ENCODE measurements around the gene GTSF1L.
"Not testable (repeated sequence)": the region's sequence is repeated elsewhere in the genome, so short reads cannot be mapped to it uniquely, and the experiment has no call there.

Gene GTSF1L

DNA sequence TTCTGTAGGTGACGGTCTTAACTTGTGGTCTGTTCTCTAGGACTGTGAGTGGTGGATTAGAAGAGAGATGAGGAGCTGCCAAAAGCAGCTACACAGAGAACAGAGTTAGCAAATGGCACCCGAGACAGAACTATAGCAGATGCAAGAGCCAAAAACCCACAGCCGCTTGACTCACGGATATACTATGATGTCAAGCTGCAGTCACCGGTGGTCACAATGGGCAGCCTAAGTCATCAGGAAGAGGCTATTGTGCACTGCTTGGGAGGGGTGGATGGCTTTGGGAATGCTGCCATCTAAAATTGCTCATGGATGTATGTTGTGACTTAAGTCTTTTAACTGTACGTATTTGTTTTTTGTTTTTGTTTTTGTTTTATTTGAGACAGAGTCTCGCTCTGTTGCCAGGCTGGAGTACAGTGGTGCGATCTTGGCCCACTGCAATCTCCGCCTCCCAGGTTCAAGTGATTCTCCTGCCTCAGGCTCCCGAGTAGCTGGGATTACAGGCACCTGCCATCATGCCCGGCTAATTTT is at the start of gene GTSF1L:
TSS of gene GTSF1L (minus strand) at position 192 of the 528 bp plus-strand sequence. CDS start 308 bp downstream, outside the sequence.
- no peak for DNase-seq

DNA sequence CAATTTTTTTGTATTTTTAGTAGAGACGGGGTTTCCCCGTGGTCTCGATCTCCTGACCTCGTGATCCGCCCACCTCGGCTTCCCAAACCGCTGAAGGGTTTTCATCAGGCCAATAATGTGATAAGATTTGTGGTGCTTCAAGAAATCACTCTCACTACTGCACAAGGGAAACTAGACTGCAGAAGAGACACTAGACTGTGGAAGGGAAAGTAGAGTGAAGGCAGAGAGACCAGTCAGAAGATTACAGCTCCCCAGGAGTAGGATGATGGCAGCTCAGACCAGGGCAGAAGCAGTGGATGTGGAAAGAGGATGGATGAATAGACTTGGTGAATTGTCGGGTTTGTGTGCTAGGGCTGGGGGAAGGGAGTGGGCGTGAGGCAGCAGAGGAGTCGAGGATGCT is 48.0 kb upstream of the GTSF1L start:
- DNase-seq = no peak

DNA sequence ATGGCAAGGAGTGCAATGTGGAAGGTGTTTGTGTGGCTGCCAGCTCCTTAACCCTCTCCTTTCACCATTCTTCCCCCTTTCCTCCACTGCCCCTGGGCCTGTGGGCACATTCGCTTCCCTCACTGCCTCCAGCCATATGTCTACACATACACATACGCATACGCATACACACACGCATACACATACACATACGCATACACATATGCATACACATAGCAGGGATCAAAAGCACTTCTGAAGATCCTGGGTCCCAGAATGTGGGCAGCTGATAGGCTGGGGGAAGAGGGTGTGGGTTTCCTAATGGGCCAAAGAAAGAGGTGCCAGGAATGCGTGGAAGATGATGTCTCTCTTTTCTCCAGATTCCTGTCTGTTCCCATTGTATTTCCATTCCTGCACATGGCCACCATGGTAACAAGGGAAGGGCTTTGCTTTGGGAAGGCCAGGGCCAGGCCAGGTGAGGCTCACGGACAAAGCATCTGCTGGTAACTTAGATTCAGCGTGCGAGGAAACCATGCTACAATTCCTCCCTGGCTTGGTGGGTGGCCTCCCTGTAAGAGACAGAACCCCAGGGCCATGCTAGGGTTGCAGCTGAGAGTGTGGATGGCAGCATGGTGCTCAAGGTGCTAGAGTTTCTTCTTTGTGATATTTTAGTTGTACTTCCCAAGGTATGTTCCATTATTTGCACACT is 44.8 kb upstream of the GTSF1L start:
- no peak for DNase-seq

DNA sequence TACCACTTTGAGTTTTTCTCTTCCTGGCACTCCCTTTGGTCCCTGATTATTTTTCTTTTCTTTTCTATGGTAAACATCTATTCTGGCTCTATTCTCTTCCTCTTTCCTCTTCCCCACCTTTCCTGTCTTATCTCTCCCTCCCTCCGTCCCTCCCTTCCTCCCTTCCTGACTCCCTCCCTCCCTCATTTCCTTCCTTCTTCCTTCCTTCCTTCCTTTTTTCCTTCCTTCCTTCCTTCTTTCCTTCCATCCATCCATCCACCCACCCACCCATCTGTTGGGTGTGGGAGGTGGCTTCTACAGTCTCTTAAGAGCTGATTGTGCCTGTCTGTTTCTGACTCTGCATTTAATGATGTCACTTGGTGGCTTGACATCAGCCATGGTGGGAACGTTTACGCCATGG is 43.5 kb upstream of the GTSF1L start:
- no peak for DNase-seq

DNA sequence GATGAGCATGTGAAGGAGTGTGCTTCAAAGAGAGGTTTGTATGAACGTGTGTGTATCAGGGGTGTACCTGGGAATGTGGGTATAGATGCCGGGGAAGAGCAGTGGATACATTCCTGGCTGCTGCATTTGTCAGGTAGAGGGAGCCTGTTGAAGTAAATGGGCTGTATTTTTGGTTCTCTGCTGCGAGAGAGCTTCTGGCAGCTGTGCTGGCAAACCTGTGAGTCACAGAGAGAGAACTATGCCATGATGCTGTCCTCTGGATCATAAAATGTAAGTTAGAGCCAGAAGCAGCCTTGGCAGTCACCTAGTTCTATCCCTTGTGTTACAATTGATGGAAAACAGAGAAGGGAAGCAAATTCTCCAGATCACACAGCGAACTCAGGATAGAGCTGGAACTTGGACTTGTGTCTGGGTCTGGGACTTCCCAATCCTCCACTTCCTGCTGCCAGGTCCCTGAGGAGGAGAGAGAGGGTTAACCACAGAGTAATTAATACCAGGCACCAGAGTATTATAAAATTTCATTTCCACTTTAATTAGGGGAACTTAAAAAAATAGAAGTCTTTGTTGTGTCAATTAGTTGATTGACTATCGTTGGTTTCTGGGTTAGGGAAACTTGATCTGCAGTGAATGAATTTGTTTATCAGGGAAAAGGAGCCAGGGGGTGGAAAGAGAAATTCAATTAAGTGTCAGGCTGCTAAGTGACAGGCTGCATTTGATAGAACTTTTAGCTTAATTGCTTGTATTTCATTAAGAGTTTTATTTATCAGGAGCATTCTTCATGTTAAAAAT is 41.1 kb upstream of the GTSF1L start:
- DNase-seq = no peak

DNA sequence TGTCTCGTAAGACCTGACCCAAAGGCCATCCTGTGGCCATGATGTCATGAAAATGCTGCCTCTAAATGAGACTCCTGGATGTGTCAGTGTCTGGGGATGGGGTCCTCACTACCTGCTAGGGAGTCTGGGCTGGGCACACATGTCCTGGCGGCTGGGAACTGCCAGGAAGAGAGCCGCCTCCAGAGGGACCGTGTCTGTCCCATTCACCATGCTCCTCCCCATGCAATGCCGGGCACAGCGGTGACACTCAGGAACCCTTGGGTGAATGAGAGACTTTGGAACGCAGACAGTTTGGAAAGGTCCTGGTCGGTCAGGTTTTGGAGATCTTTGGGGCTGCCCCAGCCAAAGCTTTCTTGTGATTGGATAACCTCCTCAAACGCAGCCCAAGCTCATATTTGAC is 40.1 kb upstream of the GTSF1L start:
- no peak for DNase-seq

DNA sequence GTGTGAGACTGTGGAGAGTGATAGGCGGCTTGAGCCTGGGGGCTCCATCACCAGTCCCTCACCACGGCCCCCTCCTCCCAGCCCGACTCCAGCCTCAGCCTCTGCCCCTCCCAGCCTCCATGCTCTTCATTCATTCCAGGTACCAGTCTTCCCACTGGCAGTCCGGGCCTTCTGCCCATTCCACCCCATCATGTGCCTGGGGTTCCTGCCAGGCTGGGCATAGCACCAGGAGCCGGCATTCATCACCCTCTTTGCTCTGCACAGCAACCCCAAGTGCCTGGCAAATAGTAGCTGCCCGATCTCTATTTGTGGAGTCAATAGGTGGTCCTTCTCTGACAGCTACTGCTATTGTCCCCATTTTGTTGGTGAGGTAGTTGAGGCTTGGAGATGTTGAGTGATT is 39.6 kb upstream of the GTSF1L start:
- DNase-seq = peak; percentile 38

DNA sequence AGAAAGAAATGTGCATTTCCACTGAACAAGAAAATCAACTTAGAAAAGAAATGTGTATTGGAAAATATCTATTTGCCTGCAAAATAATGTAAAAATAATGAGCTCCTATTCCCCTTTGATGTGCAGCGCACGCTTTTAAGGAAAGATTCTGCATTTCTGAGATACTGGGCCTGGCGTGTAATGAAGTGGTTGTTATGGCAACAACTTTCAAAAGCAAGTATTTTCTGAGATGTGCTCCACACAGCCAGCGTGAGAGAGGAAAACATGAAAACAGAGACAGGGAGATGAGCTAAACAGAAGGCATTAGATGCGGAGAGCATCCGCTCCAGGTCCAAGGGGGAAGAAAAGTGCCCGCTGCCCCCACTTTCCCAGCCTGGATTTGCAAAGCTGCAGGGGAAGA is 39.1 kb upstream of the GTSF1L start:
- DNase-seq = no peak

DNA sequence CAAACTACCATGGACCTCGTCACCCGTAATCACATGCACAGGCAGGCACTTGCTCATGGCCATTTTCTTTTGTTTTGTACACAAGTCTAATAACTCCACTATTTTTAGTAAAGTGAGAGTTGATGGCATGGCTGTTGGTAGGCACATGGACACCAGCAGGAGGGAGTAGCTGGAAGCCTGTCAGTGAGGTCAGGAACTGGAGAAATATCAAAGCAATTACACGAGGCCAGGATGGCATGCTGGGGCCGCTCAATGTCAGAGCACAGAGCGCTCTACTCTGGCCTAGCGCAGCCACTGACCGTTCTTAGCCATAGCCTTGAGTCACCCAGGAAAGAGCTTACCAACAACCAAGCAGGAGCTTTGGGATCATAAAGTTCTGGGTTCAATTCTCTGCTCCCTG is 36.1 kb upstream of the GTSF1L start:
- DNase-seq = no peak

DNA sequence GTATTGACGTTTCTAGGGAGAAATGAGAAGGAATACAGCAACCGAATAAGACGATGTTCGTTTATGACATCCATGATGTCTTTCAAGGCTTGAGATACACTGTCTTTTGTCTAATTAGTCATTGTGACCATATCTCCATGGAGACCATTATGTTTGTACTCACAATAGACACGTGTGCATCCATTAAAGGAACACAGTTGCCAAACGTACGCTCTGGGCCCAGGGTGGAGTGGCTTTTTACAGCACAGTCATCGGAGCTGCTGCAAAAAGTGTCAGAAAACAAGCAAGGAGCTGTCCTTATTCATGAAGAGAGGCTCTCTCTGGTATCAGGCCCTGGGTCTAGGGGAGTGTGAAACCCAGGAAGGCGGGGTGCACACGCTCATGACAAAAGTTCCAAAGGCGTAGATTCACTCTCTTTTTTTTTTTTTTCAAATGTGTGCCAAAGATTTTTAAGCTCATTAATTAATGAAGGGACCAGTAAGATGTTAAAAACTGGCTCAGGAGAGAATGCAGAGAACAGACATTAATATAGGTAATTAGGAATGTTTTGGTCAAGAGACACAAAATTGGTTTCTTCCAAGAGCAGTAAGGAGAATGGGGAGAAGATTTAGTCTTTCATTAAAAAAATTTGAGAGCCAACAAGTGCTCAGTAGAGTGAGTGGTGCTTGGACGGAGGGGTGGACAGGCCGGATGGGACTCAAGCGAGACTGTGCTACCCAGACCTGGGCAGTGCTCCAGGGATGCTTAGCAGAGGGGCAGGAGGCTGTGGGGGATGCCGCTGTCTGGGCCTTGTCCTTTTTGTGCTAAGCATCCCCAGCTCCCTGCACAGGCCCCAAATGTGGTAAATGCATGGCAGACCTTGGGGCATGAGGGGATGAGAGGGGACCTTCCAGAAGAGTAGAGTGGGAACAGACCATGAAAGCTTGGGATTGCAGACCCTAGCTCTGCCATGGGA is 34.9 kb upstream of the GTSF1L start:
- DNase-seq = no peak

DNA sequence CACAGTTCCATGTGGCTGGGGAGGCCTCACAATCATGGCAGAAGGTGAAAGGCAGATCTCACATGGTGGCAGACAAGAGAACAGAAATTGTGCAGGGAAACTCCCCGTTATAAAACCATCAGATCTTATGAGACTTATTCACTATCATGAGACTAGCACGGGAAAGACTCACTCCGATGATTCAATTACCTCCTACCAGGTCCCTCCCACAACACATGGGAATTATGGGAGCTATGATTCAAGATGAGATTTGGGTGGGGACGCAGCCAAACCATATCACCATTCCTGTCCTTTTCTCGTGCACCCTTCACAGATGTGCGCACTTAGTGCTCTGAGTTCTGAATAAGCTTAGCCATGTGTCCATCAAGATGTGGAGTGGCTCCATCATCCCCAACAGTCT is 31.1 kb upstream of the GTSF1L start:
- DNase-seq = not testable (repeated sequence)

DNA sequence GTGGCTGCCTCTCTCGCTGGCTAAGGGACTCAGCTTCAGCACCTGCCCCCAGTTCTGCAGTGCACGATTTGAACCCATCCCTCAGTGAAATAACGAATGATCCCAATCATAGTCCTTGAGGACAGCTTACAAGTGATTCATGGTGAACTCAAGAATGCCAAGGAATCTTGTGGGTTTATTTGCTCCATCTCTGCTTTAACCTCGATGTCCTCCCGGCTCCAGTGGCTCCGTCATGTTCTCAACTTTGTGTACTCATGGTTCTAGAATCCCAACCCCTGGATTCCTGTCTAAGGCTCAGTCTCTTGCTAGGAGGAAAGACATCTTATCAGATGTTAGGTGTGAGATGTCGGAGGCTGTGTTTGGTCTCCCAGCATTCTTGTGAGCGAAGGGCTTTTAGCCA is 29.0 kb upstream of the GTSF1L start:
- DNase-seq = no peak

DNA sequence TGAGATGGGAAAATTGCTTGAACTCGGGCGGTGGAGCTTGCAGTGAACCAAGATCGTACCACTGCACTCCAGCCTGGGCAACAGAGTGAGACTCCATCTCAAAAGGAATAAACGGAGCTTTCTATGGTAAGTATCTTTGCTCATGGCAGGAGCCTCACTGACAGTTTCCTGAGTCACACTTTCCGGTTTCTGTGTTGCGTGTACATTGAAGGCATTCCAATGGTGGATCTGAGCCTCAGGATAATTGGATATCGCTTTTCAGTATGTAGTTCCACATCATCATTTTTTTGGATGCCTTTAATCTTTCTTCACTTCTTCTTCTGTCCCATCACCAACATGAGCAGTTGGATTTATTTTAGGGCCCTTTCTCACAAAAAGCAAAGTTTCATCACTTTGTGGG is 28.6 kb upstream of the GTSF1L start:
- DNase-seq = no peak

DNA sequence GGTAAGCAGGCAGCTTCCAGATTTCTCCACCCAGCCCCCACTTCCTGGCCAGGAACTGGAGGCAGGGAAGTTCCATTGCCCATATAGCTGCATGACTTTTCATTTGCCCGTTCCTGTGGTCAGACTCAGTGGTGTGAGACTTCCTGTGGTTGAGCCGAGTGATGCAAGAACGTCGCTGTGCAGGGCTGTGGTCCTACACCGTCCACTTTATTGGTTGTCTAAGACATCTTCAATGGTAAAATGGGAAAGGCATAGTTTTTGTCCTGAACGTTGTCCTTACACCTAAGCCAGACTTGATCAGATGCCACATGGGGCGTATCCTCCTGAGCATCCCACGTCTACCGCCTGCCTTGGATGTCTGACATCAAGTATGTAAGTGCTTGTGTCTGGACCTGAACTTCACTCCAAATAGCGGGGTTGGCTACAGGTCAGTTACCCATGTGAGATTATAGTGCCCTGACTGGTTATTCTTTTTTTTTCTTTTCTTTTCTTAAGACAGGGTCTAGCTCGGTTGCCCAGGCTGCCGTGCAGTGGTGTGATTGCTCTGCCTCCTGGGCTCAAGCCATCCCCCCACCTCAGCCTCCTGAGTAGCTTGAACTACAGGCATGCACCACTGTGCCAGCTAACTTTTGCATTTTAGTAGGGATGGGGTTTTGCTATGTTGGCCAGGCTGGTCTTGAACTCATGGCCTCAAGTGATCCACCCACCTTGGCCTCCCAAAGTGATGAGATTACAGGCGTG is 25.9 kb upstream of the GTSF1L start:
- peak; percentile 54 for DNase-seq

DNA sequence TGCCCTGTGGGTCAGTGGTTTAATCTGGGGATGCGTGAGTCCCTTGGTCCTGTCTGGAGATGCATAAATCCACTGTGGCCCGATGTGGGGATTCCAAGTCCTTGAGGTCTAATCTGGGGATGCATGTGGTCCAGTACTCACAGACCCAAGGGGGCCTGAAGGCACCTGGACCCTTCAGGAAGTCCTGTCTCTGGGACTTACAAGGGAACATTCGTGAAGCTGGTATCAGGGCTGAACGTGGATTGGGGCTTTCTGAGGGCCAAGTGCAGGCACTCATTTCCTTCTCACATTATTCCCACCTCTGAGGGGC is 25.2 kb upstream of the GTSF1L start:
- DNase-seq = no peak

DNA sequence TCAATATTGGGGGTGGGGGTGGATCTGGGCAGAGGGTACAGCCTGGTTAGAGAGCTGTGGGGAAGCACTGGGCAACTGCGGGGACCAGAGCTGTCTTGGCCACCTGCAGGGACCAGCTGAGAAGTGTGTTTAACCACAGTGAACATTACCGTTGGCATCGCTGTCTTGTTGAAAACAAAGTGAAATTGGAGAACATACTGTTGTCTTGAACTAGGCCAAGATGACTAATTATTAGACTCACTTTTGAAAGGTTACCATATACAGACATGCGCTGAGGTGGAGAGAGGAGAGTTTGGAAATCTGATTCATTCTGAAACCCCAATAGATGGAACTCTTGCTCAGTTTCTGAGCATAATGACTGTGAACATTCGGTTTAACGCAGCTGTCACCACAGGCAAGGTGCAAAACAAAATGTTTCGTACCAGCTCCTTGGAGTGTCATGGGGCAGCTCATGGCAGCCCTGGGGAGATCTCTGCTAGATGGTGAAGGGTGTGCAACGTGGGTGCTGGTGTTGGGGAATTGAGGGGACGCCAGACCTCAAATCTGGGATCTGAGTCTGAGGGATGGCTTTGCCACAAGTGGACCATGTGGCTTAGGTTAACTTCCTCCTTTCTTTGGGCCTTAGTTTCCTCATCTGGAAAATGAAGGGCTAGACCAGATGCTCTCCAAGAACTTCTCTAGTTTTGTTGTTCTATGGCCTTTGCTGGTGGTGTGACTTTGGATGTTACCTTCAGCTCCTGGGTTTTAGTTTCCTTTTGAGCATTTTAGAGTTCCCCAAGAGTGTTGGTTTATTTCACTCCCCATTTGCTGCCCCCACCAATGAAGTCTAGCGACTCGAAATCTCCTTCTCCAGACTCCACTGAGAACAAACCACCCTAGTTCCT is 24.6 kb upstream of the GTSF1L start:
- DNase-seq = no peak

DNA sequence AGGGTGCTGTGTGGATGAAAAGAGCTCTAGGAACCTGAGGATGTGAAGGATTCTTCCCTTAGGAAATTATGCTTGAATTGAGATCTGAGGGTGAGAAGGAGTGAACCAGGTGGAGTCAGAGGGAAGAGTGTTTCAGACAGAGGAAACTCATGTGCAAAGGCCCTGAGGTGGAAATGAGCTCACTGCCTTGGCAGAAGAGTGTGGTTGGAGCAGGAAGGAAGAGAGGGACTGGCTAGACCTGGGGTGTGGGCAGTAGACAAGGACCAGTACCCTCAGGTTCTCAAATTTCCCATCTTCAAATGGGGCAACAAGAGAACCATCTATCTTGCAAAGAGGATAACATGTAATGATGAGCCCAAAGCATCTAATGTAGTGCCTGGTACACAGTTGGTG is 24.0 kb upstream of the GTSF1L start:
- no peak for DNase-seq

DNA sequence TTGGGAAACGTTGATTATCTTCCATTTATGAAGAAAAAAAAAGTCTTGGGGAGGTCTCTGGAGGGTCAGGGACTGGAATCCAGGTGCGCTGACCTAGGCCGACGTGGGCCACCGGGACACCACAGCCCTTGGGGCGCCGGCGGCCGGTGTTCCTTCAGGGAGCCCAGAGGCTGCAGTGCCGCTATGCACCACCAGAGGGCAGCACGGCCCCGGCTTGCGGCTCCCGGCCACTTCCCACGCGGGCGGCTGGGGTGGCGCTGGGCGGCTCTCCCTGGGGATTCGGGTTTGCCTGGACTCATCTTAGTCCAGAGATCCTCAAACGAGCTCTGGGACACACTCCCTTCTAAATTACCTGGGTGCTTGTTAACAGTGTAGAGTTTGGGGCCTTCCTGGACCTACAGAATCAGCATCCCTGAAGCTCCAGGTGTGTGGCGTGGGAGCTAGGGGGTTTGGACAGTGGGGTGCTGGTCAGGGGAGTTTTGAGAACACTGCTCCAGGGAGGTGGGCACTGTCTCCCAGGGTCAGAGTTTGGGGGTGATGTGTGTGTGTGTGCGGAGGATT is 23.0 kb upstream of the GTSF1L start:
- peak; percentile 49 for DNase-seq

DNA sequence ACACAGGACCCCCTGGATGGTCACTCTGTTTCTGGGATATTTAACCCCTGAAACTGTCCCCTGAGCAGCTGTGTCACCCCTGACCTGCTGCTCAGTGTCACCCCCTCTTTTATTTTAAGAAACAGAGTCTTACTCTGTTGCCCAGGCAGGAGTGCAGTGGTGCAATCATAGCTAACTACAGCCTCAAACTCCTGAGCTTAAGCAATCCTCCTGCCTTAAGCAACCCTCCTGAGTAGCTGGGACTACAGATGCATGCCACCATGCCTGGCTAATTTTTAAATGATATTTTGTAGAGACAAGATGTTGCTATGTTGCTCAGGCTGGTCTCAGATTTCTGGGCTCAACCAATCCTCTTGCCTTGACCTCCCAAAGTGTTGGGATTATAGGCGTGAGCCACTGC is 21.5 kb upstream of the GTSF1L start:
- no peak for DNase-seq

DNA sequence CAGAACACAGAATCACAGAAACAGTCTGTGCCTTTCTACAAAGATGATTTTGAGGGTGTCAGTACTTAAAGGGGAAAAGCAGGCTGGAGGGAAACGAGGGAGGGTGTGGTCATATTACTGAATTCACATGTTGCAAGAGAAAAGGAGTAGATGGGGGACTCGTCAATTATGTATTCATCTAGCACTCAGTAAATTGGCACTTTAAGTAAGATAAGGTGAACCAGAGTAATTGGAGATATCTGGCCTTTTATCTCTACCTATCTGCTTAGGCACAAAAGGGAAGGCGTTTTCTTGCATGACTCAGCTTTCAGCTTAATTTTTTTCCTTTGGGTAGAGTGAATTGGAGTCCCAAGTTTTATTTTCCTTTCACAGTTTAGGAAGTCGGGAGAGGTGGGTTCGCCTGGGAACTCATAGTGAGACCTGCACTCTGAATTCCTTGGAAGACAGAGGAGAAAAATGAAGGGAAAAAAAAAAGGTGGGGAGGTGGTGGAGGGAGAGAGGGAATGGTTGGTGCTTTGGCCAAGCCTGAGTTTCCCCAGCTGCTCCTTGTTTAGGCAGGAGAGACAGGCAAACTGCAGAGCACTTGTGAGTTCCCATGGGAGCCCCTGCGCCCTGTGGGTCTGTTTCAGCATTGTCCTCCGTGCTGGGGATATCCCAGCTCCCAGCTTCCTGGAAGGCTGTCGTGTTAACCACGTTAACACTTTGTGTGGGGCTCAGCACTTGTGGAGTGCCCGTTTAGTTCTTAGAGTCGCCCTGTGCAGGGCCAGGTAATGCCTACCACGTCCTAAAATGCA is 19.7 kb upstream of the GTSF1L start:
- no peak for DNase-seq
